Gastroesophageal sphincter (tissue), 4 donors: ENCODE results near the gene TXNRD3. TPM values are rescaled to one million over a fixed set of nuclear protein-coding genes. Genes with fewer than 3 reads are reported as not detected.

ENCODE experiments used
- ATAC-seq: fragments of 150-250 bp; one replicate; pipeline ENCODE4 v1.9.1; 2016; ENCODE audit warnings: mild to moderate bottlenecking, moderate library complexity
- H3K27ac ChIP-seq, 4 donors: fragments of 200-600 bp; sonication (generic) in 3 of 4; 1 replicate in 3 of 4; 2 replicates in 1 of 4; pipeline ENCODE4 v1.5.1; 2016 to 2019
- H3K27me3 ChIP-seq: fragments of 200-600 bp; sonication (generic); one replicate; pipeline ENCODE4 v1.5.1; 2019
- H3K36me3 ChIP-seq, 2 donors: fragments of 200-600 bp; sonication (generic); one replicate each; pipeline ENCODE4 v1.5.1; 2019; ENCODE audit warnings: control low read depth in 1 of 2
- H3K4me1 ChIP-seq, 3 donors: fragments of 200-600 bp; sonication (generic); 1 replicate in 2 of 3; 2 replicates in 1 of 3; pipeline ENCODE4 v1.5.1; 2016 to 2019; ENCODE audit warnings: control low read depth in 2 of 3
- H3K4me3 ChIP-seq, 2 donors: fragments of 200-600 bp; sonication (generic); one replicate each; pipeline ENCODE4 v1.5.1; 2019; ENCODE audit warnings: mild to moderate bottlenecking in 1 of 2, moderate library complexity in 1 of 2
- H3K9me3 ChIP-seq, 3 donors: fragments of 200-600 bp; sonication (generic); one replicate each; pipeline ENCODE4 v1.5.1; 2017 to 2019; ENCODE audit warnings: control low read depth in 2 of 3
- CTCF ChIP-seq, 4 experiments: fragments of 200-600 bp in 2 of 4; fragments of 450-650 bp in 2 of 4; sonication (generic) in 1 of 4; IDR thresholded peaks; one replicate each; pipeline ENCODE4 v1.5.1; 2017 to 2019; ENCODE audit warnings: antibody characterized with exemption in 4 of 4, mild to moderate bottlenecking in 2 of 4, moderate library complexity in 2 of 4
- EP300 ChIP-seq: sonication (generic); formaldehyde crosslinking; IDR thresholded peaks from one replicate; pipeline ENCODE4 v1.6.1; 2017; ENCODE audit warnings: antibody characterized with exemption, mild to moderate bottlenecking
- POLR2A ChIP-seq, 2 donors: fragments of 450-650 bp; IDR thresholded peaks; one replicate each; pipeline ENCODE4 v1.6.1; 2017; ENCODE audit warnings: antibody characterized with exemption in 2 of 2, mild to moderate bottlenecking in 2 of 2, moderate library complexity in 1 of 2
- POLR2AphosphoS5 ChIP-seq: sonication (generic); formaldehyde crosslinking; IDR thresholded peaks from one replicate; pipeline ENCODE4 v1.6.1; 2017; ENCODE audit warnings: antibody characterized with exemption
- WGBS, 2 donors: methylation state at CpG; one replicate each; pipeline ENCODE4 v1.1.5; 2018; ENCODE audit warnings: low coverage in 1 of 2; 5-methylcytosine and 5-hydroxymethylcytosine counted together
- total RNA-seq, 4 donors: library from RNA; depleted of rRNA; stranded (reverse); fragments of >200 nt; gene quantifications; one replicate each; pipeline ENCODE4 v1.1.0, GENCODE V29; 2016

The TXNRD3 gene
- total RNA-seq, 4 donors from 2014 or later = 14.3 to 24.7 (median 18.5) TPM

GRCh38 chr3:126668450-126669401, 13.8 kb upstream of the TXNRD3 start:
- H3K4me3 ChIP-seq = no peak overlapping the region
- no peaks in the 10 kb centered on the region for H3K4me1 ChIP-seq
- H3K36me3 ChIP-seq = no peaks in the 10 kb centered on the region
- no peak for ATAC-seq
- peaks cover 34% of the 10 kb centered on the region for H3K27me3 ChIP-seq
- H3K27ac ChIP-seq = no peak overlapping the region
- TF ChIP-seq EP300 (no peak), CTCF (IDR thresholded peaks at IDR 0.05) (no peak), POLR2A (IDR thresholded peaks at IDR 0.05) (no peak)
- WGBS, 2 donors = 89% methylated on average over 7 of the region's 13 CpGs; no CpG with 5 or more reads in 1 of the 2 donors
- peaks cover 0 to 6% (median 0%) of the 10 kb centered on the region in 3 donors for H3K9me3 ChIP-seq

- H3K4me1 ChIP-seq = no peaks in the 10 kb centered on the region
- 80% methylated on average over 1 of the region's 15 CpGs; no CpG with 5 or more reads in 1 of the 2 donors for WGBS, 2 donors
- no peak overlapping the region for H3K27ac ChIP-seq
- TF ChIP-seq EP300 (no peak), CTCF (IDR thresholded peaks at IDR 0.05) (no peak), POLR2AphosphoS5 (no peak), POLR2A (IDR thresholded peaks at IDR 0.05) (no peak)
- no peaks in the 10 kb centered on the region for H3K9me3 ChIP-seq
- H3K36me3 ChIP-seq = no peaks in the 10 kb centered on the region
- no peak overlapping the region for H3K4me3 ChIP-seq
- peaks cover 39% of the 10 kb centered on the region for H3K27me3 ChIP-seq
- ATAC-seq = no peak
Observed at GRCh38 chr3:126667631-126668449, 12.9 kb upstream of the TXNRD3 start.

GRCh38 chr3:126666658-126667528, 12.0 kb upstream of the TXNRD3 start:
- 100% methylated on average over 2 of the region's 15 CpGs; no CpG with 5 or more reads in 1 of the 2 donors for WGBS, 2 donors
- no peak overlapping the region for H3K4me3 ChIP-seq
- H3K9me3 ChIP-seq = no peaks in the 10 kb centered on the region
- H3K36me3 ChIP-seq = no peaks in the 10 kb centered on the region
- H3K27me3 ChIP-seq = peaks cover 40% of the 10 kb centered on the region
- ATAC-seq = no peak
- TF ChIP-seq POLR2AphosphoS5 (no peak), CTCF (IDR thresholded peaks at IDR 0.05) (no peak), EP300 (no peak), POLR2A (IDR thresholded peaks at IDR 0.05) (no peak)
- H3K4me1 ChIP-seq = no peaks in the 10 kb centered on the region
- no peak overlapping the region for H3K27ac ChIP-seq

GRCh38 chr3:126665959-126666657, 11.2 kb upstream of the TXNRD3 start:
- Histone ChIP-seq H3K36me3 (no peaks in the 10 kb centered on the region), H3K27me3 (peaks cover 48% of the 10 kb centered on the region), H3K4me3 (no peak overlapping the region), H3K27ac (no peak overlapping the region), H3K9me3 (peaks cover 0 to 3% (median 0%) of the 10 kb centered on the region in 3 donors), H3K4me1 (no peaks in the 10 kb centered on the region)
- WGBS, 2 donors = no CpG with 5 or more reads among the region's 15 CpGs
- TF ChIP-seq CTCF (IDR thresholded peaks at IDR 0.05) (no peak), POLR2A (IDR thresholded peaks at IDR 0.05) (no peak), POLR2AphosphoS5 (no peak), EP300 (no peak)
- ATAC-seq = no peak
